ENCODE results near the gene EVI5.

DNA sequence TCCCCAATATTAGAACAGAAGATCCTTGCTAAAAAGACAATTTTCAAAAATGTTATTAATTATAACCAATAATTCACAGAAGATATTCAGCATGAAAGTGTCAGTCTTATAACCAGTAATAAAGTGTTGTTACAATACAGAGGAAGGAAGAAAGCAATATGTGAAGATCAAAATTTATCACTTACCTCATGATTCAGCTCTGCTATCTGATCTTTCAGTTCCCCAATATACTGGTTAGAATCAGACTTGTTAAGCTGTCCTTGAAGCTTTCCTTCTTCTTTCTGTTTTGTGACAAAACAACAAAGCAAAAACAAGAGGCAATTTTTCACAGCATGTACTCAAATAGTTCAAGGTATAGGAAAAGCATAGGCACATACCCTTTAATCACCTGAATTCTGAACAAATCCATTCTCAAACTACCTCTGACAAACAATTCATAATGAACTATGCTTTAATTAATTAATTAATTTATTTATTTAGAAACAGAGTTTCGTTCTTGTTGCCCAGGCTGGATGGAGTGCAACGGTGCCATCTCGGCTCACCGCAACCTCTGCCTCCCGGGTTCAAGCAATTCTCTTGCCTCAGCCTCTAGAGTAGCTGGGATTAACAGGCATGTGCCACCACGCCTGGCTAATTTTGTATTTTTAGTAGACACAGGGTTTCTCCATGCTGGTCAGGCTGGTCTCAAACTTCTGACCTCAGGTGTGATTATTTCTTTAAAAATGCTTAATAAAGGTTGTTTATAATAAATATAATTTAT is 221.3 kb downstream of the EVI5 start:
- TF ChIP-seq, protein P1, sequence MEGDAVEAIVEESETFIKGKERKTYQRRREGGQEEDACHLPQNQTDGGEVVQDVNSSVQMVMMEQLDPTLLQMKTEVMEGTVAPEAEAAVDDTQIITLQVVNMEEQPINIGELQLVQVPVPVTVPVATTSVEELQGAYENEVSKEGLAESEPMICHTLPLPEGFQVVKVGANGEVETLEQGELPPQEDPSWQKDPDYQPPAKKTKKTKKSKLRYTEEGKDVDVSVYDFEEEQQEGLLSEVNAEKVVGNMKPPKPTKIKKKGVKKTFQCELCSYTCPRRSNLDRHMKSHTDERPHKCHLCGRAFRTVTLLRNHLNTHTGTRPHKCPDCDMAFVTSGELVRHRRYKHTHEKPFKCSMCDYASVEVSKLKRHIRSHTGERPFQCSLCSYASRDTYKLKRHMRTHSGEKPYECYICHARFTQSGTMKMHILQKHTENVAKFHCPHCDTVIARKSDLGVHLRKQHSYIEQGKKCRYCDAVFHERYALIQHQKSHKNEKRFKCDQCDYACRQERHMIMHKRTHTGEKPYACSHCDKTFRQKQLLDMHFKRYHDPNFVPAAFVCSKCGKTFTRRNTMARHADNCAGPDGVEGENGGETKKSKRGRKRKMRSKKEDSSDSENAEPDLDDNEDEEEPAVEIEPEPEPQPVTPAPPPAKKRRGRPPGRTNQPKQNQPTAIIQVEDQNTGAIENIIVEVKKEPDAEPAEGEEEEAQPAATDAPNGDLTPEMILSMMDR (IDR thresholded peaks at IDR 0.05): no peak
- TF ChIP-seq POLR2A (IDR thresholded peaks at IDR 0.05) (no peak), EP300 (IDR thresholded peaks at IDR 0.05) (no peak)
